Measurements from ENCODE around the gene SMIM27. TPM values are rescaled to one million over a fixed set of nuclear protein-coding genes. Genes with fewer than 3 reads are reported as not detected.

Gene SMIM27
- total and polyA plus RNA-seq, 2 experiments from 2014 or later, result 3.4 to 106 TPM

DNA sequence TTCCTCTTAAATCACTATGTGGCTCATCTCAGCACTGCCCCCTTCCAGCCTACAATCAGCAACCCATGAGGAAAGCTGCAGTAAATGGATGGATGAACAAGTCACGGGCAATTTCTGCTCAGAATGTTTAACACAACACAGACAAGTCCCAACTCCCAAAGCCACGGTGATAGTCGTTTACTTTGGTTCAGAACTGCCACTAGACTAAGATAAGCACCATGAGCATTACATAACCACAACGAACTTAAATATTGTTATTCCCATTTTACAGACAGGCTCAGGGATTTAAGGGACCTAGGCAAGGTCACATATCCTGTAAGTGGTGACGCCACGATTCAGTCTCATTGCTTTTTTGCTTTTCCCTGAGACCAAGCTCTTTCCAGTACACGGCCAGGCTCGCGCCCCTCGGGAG is 2.0 kb upstream of the SMIM27 start:
- Mint-ChIP-seq H3K9me3 (no peaks in the 10 kb centered on the region; the same call in 2 of the 3 replicates), H3K27me3 (ENCODE audit: insufficient read depth, low read depth, poor library complexity) (peaks cover 22% of the 10 kb centered on the region), H3K4me1 (peaks cover 18% of the 10 kb centered on the region), H3K27ac (peak overlapping the region; percentile 94), H3K4me3 (peak overlapping the region; percentile 89), H3K36me3 (ENCODE audit: low read depth) (peaks cover 29% of the 10 kb centered on the region)
- peak; percentile 35 for DNase-seq (ENCODE audit: low spot score)
- no peak for TF ChIP-seq EZH2 (IDR thresholded peaks at IDR 0.05; ENCODE audit: low read depth, unreplicated experiment)
- TF ChIP-seq, protein P1, sequence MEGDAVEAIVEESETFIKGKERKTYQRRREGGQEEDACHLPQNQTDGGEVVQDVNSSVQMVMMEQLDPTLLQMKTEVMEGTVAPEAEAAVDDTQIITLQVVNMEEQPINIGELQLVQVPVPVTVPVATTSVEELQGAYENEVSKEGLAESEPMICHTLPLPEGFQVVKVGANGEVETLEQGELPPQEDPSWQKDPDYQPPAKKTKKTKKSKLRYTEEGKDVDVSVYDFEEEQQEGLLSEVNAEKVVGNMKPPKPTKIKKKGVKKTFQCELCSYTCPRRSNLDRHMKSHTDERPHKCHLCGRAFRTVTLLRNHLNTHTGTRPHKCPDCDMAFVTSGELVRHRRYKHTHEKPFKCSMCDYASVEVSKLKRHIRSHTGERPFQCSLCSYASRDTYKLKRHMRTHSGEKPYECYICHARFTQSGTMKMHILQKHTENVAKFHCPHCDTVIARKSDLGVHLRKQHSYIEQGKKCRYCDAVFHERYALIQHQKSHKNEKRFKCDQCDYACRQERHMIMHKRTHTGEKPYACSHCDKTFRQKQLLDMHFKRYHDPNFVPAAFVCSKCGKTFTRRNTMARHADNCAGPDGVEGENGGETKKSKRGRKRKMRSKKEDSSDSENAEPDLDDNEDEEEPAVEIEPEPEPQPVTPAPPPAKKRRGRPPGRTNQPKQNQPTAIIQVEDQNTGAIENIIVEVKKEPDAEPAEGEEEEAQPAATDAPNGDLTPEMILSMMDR (conservative IDR thresholded peaks at IDR 0.05; ENCODE audit: low read depth in 2 of 2), result peak in 1 of 2 experiments; percentile 23; a peak in 1 of 4 replicates
- H3K36me3 ChIP-seq (ENCODE audit: insufficient read depth), result no peaks in the 10 kb centered on the region
- peaks cover 8% of the 10 kb centered on the region for H3K4me1 ChIP-seq (ENCODE audit: insufficient read depth)
- no peak overlapping the region for H2AFZ ChIP-seq
- H3K9me2 ChIP-seq (ENCODE audit: insufficient read depth), result no peaks in the 10 kb centered on the region
- peaks cover 5% of the 10 kb centered on the region for H3F3A ChIP-seq (replicated peaks; ENCODE audit: low read depth)
- H3K27me3 ChIP-seq (ENCODE audit: insufficient read depth), result no peaks in the 10 kb centered on the region
- peaks cover 63% of the 10 kb centered on the region for H3K79me2 ChIP-seq (replicated peaks; ENCODE audit: insufficient read depth)
- H3K4me2 ChIP-seq, result peak overlapping the region; percentile 92
- ATAC-seq, result no peak
- peak overlapping the region; percentile 91 for H3K4me3 ChIP-seq
- H4K20me1 ChIP-seq (replicated peaks; ENCODE audit: insufficient read depth), result peaks cover 39% of the 10 kb centered on the region
- peak overlapping the region; percentile 75 for H3K27ac ChIP-seq (ENCODE audit: low read depth)

DNA sequence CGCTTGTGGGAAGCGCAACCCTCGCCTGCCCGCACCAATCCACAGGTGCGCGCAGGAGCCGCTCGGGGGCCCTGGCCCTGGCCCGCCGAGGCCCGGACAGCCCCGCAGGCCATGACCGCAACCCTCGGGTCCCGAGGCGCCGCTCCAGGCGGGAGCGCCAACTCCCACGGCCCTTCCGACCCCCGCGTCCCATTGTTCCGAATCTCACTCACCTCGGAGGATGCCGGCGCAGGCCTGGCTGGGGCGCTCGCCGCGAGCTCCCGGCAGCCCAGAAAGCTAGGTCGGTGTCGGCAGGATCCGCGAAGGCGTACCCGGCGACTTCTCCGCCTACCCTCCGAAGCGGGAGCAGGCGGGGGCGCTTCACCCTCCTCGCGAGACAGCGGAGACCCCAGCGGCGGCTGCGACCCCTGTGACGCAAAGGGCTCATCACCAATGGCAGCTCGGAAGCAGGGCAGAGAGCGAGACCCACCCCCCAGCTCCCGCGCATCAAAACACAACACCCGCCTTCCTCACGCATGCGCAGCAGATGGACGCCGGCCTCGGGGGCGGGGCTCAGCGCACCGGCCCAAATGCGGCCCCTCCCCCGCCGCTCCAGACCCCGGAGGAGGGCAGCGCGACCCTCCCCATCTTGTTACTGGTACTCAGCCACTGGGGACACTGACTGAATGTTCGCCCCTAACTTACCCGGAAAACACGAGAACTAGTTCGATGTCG is 1.4 kb upstream of the SMIM27 start:
- H3K9me2 ChIP-seq (ENCODE audit: insufficient read depth), result no peaks in the 10 kb centered on the region
- H3K36me3 ChIP-seq (ENCODE audit: insufficient read depth), result no peaks in the 10 kb centered on the region
- Mint-ChIP-seq H3K4me1 (peaks cover 18% of the 10 kb centered on the region), H3K9me3 (no peaks in the 10 kb centered on the region; the same call in 2 of the 3 replicates), H3K4me3 (peak overlapping the region; percentile 89), H3K27me3 (ENCODE audit: insufficient read depth, low read depth, poor library complexity) (peaks cover 22% of the 10 kb centered on the region), H3K36me3 (ENCODE audit: low read depth) (peaks cover 29% of the 10 kb centered on the region), H3K27ac (peak overlapping the region; percentile 99)
- TF ChIP-seq CREB1 (CRISPR knock-in tag; IDR thresholded peaks at IDR 0.05; ENCODE audit: low read depth) (peak; percentile 89), JUNB (IDR thresholded peaks at IDR 0.05; ENCODE audit: unreplicated experiment) (no peak), POLR2AphosphoS5 (IDR thresholded peaks at IDR 0.05; ENCODE audit: low read depth) (peak; percentile 77)
- TF ChIP-seq, protein P1 (conservative IDR thresholded peaks at IDR 0.05; ENCODE audit: low read depth in 2 of 2), result peak in 1 of 2 experiments; percentile 14; a peak in 2 of 4 replicates
- H3K4me3 ChIP-seq, result peak overlapping the region; percentile 91
- H3K79me2 ChIP-seq (replicated peaks; ENCODE audit: insufficient read depth), result peaks cover 59% of the 10 kb centered on the region
- peaks cover 5% of the 10 kb centered on the region for H3F3A ChIP-seq (replicated peaks; ENCODE audit: low read depth)
- DNase-seq (ENCODE audit: low spot score), result peak; percentile 98
- H3K4me2 ChIP-seq, result peak overlapping the region; percentile 92
- H3K27me3 ChIP-seq (ENCODE audit: insufficient read depth), result no peaks in the 10 kb centered on the region
- H3K27ac ChIP-seq (ENCODE audit: low read depth), result peak overlapping the region; percentile 78
- peak; percentile 83 for ATAC-seq
- H2AFZ ChIP-seq, result peak overlapping the region; percentile 67; the same call in 1 of the 2 replicates
- peaks cover 35% of the 10 kb centered on the region for H4K20me1 ChIP-seq (replicated peaks; ENCODE audit: insufficient read depth)
- H3K4me1 ChIP-seq (ENCODE audit: insufficient read depth), result peaks cover 8% of the 10 kb centered on the region

Data from GM23338 (cell line).